Natural killer cell treated with Interleukin-12 subunit alpha and Interleukin-12 subunit beta and Interleukin-15 and Interleukin-18, amount 100 ng/mL, for 72 hours (primary cell): Measurements from ENCODE around the gene NTRK3. TPM values are rescaled to one million over a fixed set of nuclear protein-coding genes. Genes with fewer than 3 reads are reported as not detected.
"Not testable (repeated sequence)": the region's sequence is repeated elsewhere in the genome, so short reads cannot be mapped to it uniquely, and the experiment has no call there.

ENCODE experiments used
- ATAC-seq, 2 donors: fragments of 150-1000 bp; cut with Tn5 transposase in 1 of 2; sonication (Bioruptor Pico), chemical (Tn5 transposase) in 1 of 2; 2 replicates each; pipeline ENCODE4 v1.10.0; 2021
- DNase-seq: peaks from one replicate; pipeline ENCODE4 v3.0.0; 2022; ENCODE audit warnings: low spot score
- H3K27ac Mint-ChIP-seq, 2 donors: 1 replicate in 1 of 2; 2 replicates in 1 of 2; pipeline ENCODE4 v1.8.0; 2022; ENCODE audit warnings: mixed read lengths in 2 of 2, mild to moderate bottlenecking in 1 of 2, moderate library complexity in 1 of 2
- H3K27me3 Mint-ChIP-seq, 2 donors: 1 replicate in 1 of 2; 2 replicates in 1 of 2; pipeline ENCODE4 v1.8.0; 2022; ENCODE audit warnings: mixed read lengths in 2 of 2
- H3K36me3 Mint-ChIP-seq: one replicate; pipeline ENCODE4 v1.8.0; 2022; ENCODE audit warnings: mixed read lengths
- H3K4me1 Mint-ChIP-seq, 2 donors: 1 replicate in 1 of 2; 2 replicates in 1 of 2; pipeline ENCODE4 v1.8.0; 2022; ENCODE audit warnings: low read depth in 2 of 2, mixed read lengths in 2 of 2, mild to moderate bottlenecking in 1 of 2
- H3K4me3 Mint-ChIP-seq: one replicate; pipeline ENCODE4 v1.8.0; 2022; ENCODE audit warnings: mixed read lengths
- H3K9me3 Mint-ChIP-seq: 2 replicates; pipeline ENCODE4 v1.8.0; 2022; ENCODE audit warnings: mixed read lengths
- total RNA-seq, 2 donors: library from RNA; stranded (reverse); gene quantifications; one replicate each; pipeline ENCODE4 v1.2.3, GENCODE V29; 2022

The NTRK3 gene
- total RNA-seq, 2 donors from 2014 or later: 0.42 to 1.2 TPM

GRCh38 chr15:88042047-88042446 lies 214.5 kb downstream of the NTRK3 start:
- DNase-seq (no peak), ATAC-seq (no peak)
- Mint-ChIP-seq H3K4me1 (no peaks in the 10 kb centered on the region), H3K36me3 (no peaks in the 10 kb centered on the region), H3K9me3 (no peaks in the 10 kb centered on the region), H3K27me3 (peaks cover 7 to 9% of the 10 kb centered on the region in 2 donors), H3K27ac (no peak overlapping the region), H3K4me3 (no peak overlapping the region)

GRCh38 chr15:88040516-88040915 lies 216.0 kb downstream of the NTRK3 start:
- H3K27ac Mint-ChIP-seq: no peak overlapping the region
- H3K36me3 Mint-ChIP-seq: no peaks in the 10 kb centered on the region
- ATAC-seq: no peak
- H3K4me3 Mint-ChIP-seq: no peak overlapping the region
- peaks cover 3% of the 10 kb centered on the region for H3K9me3 Mint-ChIP-seq
- DNase-seq: no peak
- peaks cover 20 to 24% of the 10 kb centered on the region in 2 donors for H3K27me3 Mint-ChIP-seq
- H3K4me1 Mint-ChIP-seq: no peaks in the 10 kb centered on the region

- peaks cover 3% of the 10 kb centered on the region for H3K9me3 Mint-ChIP-seq
Measured at GRCh38 chr15:88038261-88038660, 218.3 kb downstream of the NTRK3 start.

DNA sequence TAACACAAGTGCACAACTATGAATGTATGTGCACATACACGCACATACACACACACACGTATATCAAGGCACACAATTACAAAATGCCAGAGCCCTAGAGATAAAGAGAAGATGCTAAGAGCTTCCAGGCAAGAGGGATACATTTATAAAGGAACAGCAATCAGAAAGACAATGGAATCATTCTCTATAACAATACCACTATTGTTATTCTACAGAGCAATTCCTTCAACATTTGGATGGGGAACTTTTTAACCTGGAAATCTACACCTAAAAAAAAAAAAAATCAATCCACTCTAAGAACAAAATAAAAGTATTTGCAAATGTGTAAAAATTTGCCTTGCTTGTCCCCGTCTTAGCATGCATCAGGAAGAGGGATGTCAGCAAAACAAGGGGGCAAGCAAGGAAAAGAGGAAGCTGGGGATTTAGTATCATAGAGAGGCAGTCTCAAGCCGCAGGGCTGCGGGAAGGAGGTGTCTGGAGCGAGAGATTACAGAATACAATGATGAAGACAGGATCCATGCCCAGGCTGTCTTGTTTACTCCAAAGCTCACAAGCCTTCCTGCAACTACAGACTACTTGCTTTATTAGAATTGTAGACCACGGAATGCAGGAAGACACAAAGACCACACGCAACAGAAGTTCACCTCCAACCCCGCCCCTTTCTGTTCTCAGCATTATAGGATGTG lies 220.2 kb downstream of the NTRK3 start:
- Mint-ChIP-seq H3K27me3 (peaks cover 23 to 38% of the 10 kb centered on the region in 2 donors), H3K27ac (no peak overlapping the region), H3K4me3 (no peak overlapping the region), H3K9me3 (peaks cover 3% of the 10 kb centered on the region), H3K36me3 (no peaks in the 10 kb centered on the region), H3K4me1 (no peaks in the 10 kb centered on the region)
- ATAC-seq (no peak), DNase-seq (no peak)

More at GRCh38 chr15:88038261-88038660, 218.3 kb downstream of the NTRK3 start:
- H3K27me3 Mint-ChIP-seq: peaks cover 23 to 38% of the 10 kb centered on the region in 2 donors
- no peak for ATAC-seq
- H3K27ac Mint-ChIP-seq: no peak overlapping the region
- H3K4me3 Mint-ChIP-seq: no peak overlapping the region
- H3K36me3 Mint-ChIP-seq: no peaks in the 10 kb centered on the region
- no peak for DNase-seq
- no peaks in the 10 kb centered on the region for H3K4me1 Mint-ChIP-seq

GRCh38 chr15:88035381-88035780 lies 221.2 kb downstream of the NTRK3 start:
- DNase-seq: no peak
- Mint-ChIP-seq H3K36me3 (no peaks in the 10 kb centered on the region), H3K27ac (no peak overlapping the region), H3K4me1 (no peaks in the 10 kb centered on the region), H3K9me3 (peaks cover 3% of the 10 kb centered on the region), H3K27me3 (peaks cover 23 to 38% of the 10 kb centered on the region in 2 donors), H3K4me3 (no peak overlapping the region)
- ATAC-seq: no peak

- not testable (repeated sequence) for H3K4me3 Mint-ChIP-seq, H3K4me1 Mint-ChIP-seq, DNase-seq, H3K27ac Mint-ChIP-seq, H3K9me3 Mint-ChIP-seq, H3K36me3 Mint-ChIP-seq, ATAC-seq
- peaks cover 23 to 32% of the 10 kb centered on the region in 2 donors for H3K27me3 Mint-ChIP-seq
Measured at GRCh38 chr15:88033421-88033820, 223.1 kb downstream of the NTRK3 start.

- Mint-ChIP-seq H3K4me1 (no peaks in the 10 kb centered on the region), H3K9me3 (peaks cover 3% of the 10 kb centered on the region), H3K4me3 (no peak overlapping the region), H3K27me3 (peaks cover 19 to 36% of the 10 kb centered on the region in 2 donors), H3K36me3 (no peaks in the 10 kb centered on the region), H3K27ac (no peak overlapping the region)
- ATAC-seq: no peak
- no peak for DNase-seq
Measured at GRCh38 chr15:88032787-88033186, 223.8 kb downstream of the NTRK3 start.

GRCh38 chr15:88031461-88031860 lies 225.1 kb downstream of the NTRK3 start:
- ATAC-seq: no peak
- no peaks in the 10 kb centered on the region for H3K4me1 Mint-ChIP-seq
- H3K27me3 Mint-ChIP-seq: peaks cover 10 to 31% of the 10 kb centered on the region in 2 donors
- no peak overlapping the region for H3K4me3 Mint-ChIP-seq
- no peaks in the 10 kb centered on the region for H3K9me3 Mint-ChIP-seq
- DNase-seq: no peak
- no peak overlapping the region for H3K27ac Mint-ChIP-seq
- H3K36me3 Mint-ChIP-seq: no peaks in the 10 kb centered on the region

DNA sequence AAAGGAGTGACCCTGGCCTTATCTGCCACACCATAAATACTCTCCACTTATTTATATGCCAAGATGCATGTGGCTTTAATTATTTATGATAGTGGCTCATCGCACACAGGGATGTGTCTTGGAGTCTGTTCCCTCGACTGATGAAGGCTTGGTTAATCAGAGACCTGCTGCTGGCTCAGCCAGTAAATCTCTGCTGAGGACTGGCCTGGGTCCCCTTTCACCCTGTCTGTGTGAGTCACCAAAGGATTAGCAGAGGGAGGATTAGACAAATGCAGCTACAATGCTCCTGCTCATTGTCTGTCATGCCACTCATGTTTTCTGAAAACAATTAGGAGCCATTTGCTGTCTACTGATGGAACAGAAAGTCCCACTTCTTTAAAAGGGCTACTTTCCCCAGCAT lies 226.8 kb downstream of the NTRK3 start:
- Mint-ChIP-seq H3K27ac (no peak overlapping the region), H3K9me3 (peaks cover 3% of the 10 kb centered on the region), H3K4me1 (no peaks in the 10 kb centered on the region), H3K4me3 (no peak overlapping the region), H3K27me3 (peaks cover 2 to 16% of the 10 kb centered on the region in 2 donors), H3K36me3 (no peaks in the 10 kb centered on the region)
- ATAC-seq (no peak), DNase-seq (no peak)

DNA sequence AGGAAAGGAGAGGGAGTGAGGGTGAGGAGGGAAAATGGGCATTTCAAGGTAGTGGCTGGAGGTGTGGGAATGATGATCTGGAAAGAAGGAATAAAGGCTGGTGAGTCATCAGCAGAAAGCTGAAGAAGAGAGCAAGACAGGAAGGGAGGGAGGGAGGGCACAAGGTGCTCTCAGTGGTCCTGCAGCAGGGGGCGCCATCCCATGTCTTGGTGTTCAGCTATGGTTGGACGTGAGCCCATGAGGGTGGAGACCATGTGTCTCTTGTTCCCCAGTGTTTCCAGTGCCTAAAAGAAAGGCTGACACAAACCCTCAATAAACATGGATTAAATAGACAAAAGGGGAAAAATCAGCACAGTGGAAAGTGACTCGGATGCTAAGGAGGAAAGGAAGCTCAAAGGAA lies 228.5 kb downstream of the NTRK3 start:
- Mint-ChIP-seq H3K36me3 (no peaks in the 10 kb centered on the region), H3K27ac (no peak overlapping the region), H3K4me1 (no peaks in the 10 kb centered on the region), H3K9me3 (peaks cover 3% of the 10 kb centered on the region), H3K27me3 (peaks cover 4 to 16% of the 10 kb centered on the region in 2 donors), H3K4me3 (no peak overlapping the region)
- ATAC-seq (no peak), DNase-seq (no peak)

- no peak overlapping the region for H3K4me3 Mint-ChIP-seq
- H3K27me3 Mint-ChIP-seq: peaks cover 4 to 16% of the 10 kb centered on the region in 2 donors
- DNase-seq (no peak), ATAC-seq (no peak)
- peaks cover 3% of the 10 kb centered on the region for H3K9me3 Mint-ChIP-seq
- H3K36me3 Mint-ChIP-seq: no peaks in the 10 kb centered on the region
- no peak overlapping the region for H3K27ac Mint-ChIP-seq
- no peaks in the 10 kb centered on the region for H3K4me1 Mint-ChIP-seq
Measured at GRCh38 chr15:88023914-88024313, 232.6 kb downstream of the NTRK3 start.

DNA sequence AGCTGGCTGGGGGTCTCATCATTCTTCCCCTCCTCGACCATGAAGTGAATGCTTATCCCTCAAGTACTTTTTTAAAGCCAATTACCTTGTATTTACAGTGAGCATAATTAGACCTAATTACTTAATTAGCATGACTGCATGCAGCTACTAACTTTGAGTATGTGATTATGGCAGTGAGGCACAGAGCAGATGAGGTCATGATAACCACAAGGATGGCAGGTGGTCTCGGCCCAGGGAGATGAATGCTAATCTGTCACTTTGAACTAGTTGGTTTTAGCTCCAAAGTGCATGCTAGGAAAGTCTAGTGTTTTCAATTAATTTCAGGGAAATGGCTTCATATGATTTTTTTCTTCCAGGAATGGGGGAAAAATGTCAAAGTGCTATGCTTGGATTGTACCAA lies 233.8 kb downstream of the NTRK3 start:
- ATAC-seq (no peak), DNase-seq (no peak)
- Mint-ChIP-seq H3K9me3 (peaks cover 3% of the 10 kb centered on the region), H3K36me3 (no peaks in the 10 kb centered on the region), H3K27ac (no peak overlapping the region), H3K27me3 (peaks cover 4 to 12% of the 10 kb centered on the region in 2 donors), H3K4me3 (no peak overlapping the region), H3K4me1 (no peaks in the 10 kb centered on the region)

DNA sequence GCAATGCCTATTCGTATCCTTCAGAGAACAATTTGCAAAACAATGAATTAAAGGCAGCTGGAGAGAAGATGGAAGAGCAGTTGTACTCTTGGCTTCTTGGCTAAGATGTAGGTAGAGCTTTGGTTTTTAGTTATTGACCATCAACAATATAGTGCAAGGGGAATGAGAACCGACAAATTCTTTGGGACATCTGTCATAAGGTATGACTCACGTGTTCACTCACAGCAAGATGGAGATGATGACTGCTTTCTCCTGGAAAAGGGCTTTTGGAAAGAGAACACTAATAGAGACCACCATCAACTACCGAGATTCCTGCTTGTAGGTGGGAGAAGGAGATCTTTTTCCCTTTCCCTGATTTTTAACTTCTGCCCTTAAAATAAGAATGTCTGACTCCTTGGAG lies 234.9 kb downstream of the NTRK3 start:
- Mint-ChIP-seq H3K9me3 (peaks cover 3% of the 10 kb centered on the region), H3K36me3 (no peaks in the 10 kb centered on the region), H3K27ac (no peak overlapping the region), H3K27me3 (peaks cover 4 to 8% of the 10 kb centered on the region in 2 donors), H3K4me3 (no peak overlapping the region), H3K4me1 (no peaks in the 10 kb centered on the region)
- no peak for DNase-seq
- ATAC-seq: no peak

- peaks cover 4 to 8% of the 10 kb centered on the region in 2 donors for H3K27me3 Mint-ChIP-seq
- no peak overlapping the region for H3K4me3 Mint-ChIP-seq
- peaks cover 3% of the 10 kb centered on the region for H3K9me3 Mint-ChIP-seq
Measured at GRCh38 chr15:88020806-88021205, 235.7 kb downstream of the NTRK3 start.

GRCh38 chr15:88019656-88020055 lies 236.9 kb downstream of the NTRK3 start:
- no peaks in the 10 kb centered on the region for H3K36me3 Mint-ChIP-seq
- ATAC-seq (no peak), DNase-seq (no peak)
- H3K27me3 Mint-ChIP-seq: peaks cover 6 to 8% of the 10 kb centered on the region in 2 donors
- no peaks in the 10 kb centered on the region for H3K9me3 Mint-ChIP-seq
- no peaks in the 10 kb centered on the region for H3K4me1 Mint-ChIP-seq
- no peak overlapping the region for H3K27ac Mint-ChIP-seq
- H3K4me3 Mint-ChIP-seq: no peak overlapping the region

More at GRCh38 chr15:88020806-88021205, 235.7 kb downstream of the NTRK3 start:
- H3K27ac Mint-ChIP-seq: no peak overlapping the region
- ATAC-seq: no peak
- H3K36me3 Mint-ChIP-seq: no peaks in the 10 kb centered on the region
- no peak for DNase-seq
- H3K4me1 Mint-ChIP-seq: no peaks in the 10 kb centered on the region
